ENCODE data around the gene COQ10A. TPM values are rescaled to one million over a fixed set of nuclear protein-coding genes. Genes with fewer than 3 reads are reported as not detected.
"Not testable (repeated sequence)": the region's sequence is repeated elsewhere in the genome, so short reads cannot be mapped to it uniquely, and the experiment has no call there.

The COQ10A gene
- total and polyA plus RNA-seq, 10 of the 15 experiments (the other 5 are each of a cell fraction or from before 2014, with no cell fraction given): 3.3 to 19.5 (median 6.9) TPM

DNA sequence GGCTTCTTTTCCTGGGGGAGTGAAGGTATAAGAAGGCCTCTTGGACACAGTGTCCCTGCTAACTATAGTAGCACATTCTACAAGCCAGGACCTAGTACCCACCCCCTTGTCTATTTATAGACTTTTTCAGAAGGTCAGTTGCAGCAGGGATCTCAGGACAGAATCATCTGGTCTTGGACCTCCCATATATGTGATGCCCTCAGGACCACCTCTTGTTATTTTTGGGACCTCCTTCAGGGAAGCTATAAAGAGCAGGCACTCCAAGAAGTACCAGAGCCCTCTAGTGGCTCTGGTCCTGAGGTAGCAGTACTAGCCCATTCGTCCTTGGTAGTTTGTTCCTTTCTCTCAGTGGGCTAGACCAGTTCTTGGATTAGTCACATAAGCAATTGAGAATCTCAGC is 4.3 kb downstream of the COQ10A start:
- H2AFZ ChIP-seq (ENCODE audit: control insufficient read depth, low read depth, low read length): no peak overlapping the region
- DNase-seq (ENCODE audit: low read depth, low spot score) (no peak), ATAC-seq (peak; percentile 26), FAIRE-seq (no peak)
- H3K4me3 ChIP-seq: no peak overlapping the region
- CTCF ChIA-PET: interaction anchor here (0.6 to 1.2 kb wide), 4 partner anchors 40 to 193 kb away, joined by 3 to 5 read pairs (median 4); no protein-coding TSS in a partner anchor
- no peak overlapping the region for H3K9ac ChIP-seq (ENCODE audit: control insufficient read depth, insufficient read depth, low read length)
- no peaks in the 10 kb centered on the region for H3K79me2 ChIP-seq (ENCODE audit: control insufficient read depth, insufficient read depth, low read length)
- no peak overlapping the region for H3K4me2 ChIP-seq (ENCODE audit: control insufficient read depth, insufficient read depth)
- POLR2A ChIA-PET: no interaction called here
- H3K9me3 ChIP-seq (replicated peaks; ENCODE audit: control insufficient read depth, insufficient read depth, low read length): no peaks in the 10 kb centered on the region
- no peaks in the 10 kb centered on the region for H4K20me1 ChIP-seq (ENCODE audit: control insufficient read depth, insufficient read depth)
- in situ Hi-C loops (cut with MboI) (no loop called here), intact Hi-C loops (cut with micrococcal nuclease; ENCODE audit: unreplicated experiment) (no loop called here)
- H3K4me1 ChIP-seq (ENCODE audit: control insufficient read depth, insufficient read depth, low read length): peaks cover 4% of the 10 kb centered on the region
- TF ChIP-seq, protein P1, sequence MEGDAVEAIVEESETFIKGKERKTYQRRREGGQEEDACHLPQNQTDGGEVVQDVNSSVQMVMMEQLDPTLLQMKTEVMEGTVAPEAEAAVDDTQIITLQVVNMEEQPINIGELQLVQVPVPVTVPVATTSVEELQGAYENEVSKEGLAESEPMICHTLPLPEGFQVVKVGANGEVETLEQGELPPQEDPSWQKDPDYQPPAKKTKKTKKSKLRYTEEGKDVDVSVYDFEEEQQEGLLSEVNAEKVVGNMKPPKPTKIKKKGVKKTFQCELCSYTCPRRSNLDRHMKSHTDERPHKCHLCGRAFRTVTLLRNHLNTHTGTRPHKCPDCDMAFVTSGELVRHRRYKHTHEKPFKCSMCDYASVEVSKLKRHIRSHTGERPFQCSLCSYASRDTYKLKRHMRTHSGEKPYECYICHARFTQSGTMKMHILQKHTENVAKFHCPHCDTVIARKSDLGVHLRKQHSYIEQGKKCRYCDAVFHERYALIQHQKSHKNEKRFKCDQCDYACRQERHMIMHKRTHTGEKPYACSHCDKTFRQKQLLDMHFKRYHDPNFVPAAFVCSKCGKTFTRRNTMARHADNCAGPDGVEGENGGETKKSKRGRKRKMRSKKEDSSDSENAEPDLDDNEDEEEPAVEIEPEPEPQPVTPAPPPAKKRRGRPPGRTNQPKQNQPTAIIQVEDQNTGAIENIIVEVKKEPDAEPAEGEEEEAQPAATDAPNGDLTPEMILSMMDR (IDR thresholded peaks at IDR 0.05 in 2 of 3, conservative IDR thresholded peaks at IDR 0.05 in 1 of 3; ENCODE audit: control insufficient read depth in 2 of 3, extremely low read depth in 1 of 3, insufficient read depth in 1 of 3, low read depth in 3 of 3, low read length in 3 of 3): peak; percentile 43 to 62 (median 51); a peak in 5 of 6 replicates
- TF ChIP-seq SMC3 (IDR thresholded peaks at IDR 0.05; ENCODE audit: borderline replicate concordance, low read length) (peak; percentile 36; the same call in 1 of the 2 replicates), RELA (IDR thresholded peaks at IDR 0.05; ENCODE audit: borderline replicate concordance, partially characterized antibody) (no peak)
- 7% methylated on average over 1 of the region's 1 CpG for WGBS (ENCODE audit: insufficient coverage, insufficient replicate concordance, low lambda C conversion rate, missing lambda C conversion rate)
- H3K27me3 ChIP-seq (replicated peaks in 1 of 2; ENCODE audit: control insufficient read depth in 2 of 2, insufficient read depth in 2 of 2, low read length in 1 of 2): no peaks in the 10 kb centered on the region
- H3K36me3 ChIP-seq (ENCODE audit: control insufficient read depth in 2 of 2, insufficient read depth in 2 of 2, low read length in 1 of 2): peaks cover 14% of the 10 kb centered on the region in 2 experiments; a peak in 3 of 4 replicates
- SMC1A ChIA-PET (ENCODE audit: uncharacterized antibody, unreplicated experiment): interaction anchor here (1.0 to 1.2 kb wide), 2 partner anchors 16 to 67 kb away, joined by 3 to 4 read pairs; no protein-coding TSS in a partner anchor
- H3K27ac ChIP-seq (ENCODE audit: control insufficient read depth, insufficient read depth): no peak overlapping the region
- no TSS peak for BruUV-seq (replicated peaks)
- RAD21 ChIA-PET (ENCODE audit: unreplicated experiment): interaction anchor here (1.6 kb wide), 1 partner anchor 193 kb away, joined by 5 read pairs; no protein-coding TSS in a partner anchor

DNA sequence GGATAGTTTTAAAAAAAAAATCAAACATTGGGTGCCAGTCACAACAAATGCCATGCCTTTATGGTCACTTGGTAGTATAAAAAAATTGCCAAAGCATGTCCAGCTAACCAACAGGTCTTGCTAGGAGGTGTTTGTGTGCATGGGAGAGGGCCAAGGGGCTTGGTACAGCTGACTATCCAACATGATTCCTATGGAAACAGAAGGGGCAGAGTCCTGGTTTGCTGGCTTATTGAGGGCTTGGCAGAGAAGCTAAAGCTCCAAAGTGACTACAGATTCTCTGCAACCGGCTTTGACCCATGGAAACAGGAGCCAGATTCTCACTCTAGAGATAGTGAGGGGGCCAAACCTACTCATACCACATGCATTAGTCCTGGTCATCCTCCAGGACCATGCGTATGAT is 5.7 kb downstream of the COQ10A start:
- DNase-seq (ENCODE audit: low read depth, low spot score); intact Hi-C loops (cut with micrococcal nuclease; ENCODE audit: unreplicated experiment); H4K20me1 ChIP-seq (ENCODE audit: control insufficient read depth, insufficient read depth); ATAC-seq; H3K4me1 ChIP-seq (ENCODE audit: control insufficient read depth, insufficient read depth, low read length); H3K27ac ChIP-seq (ENCODE audit: control insufficient read depth, insufficient read depth); H3K4me2 ChIP-seq (ENCODE audit: control insufficient read depth, insufficient read depth); H3K4me3 ChIP-seq; H3K9me3 ChIP-seq (replicated peaks; ENCODE audit: control insufficient read depth, insufficient read depth, low read length); H3K9ac ChIP-seq (ENCODE audit: control insufficient read depth, insufficient read depth, low read length); in situ Hi-C loops (cut with MboI); H2AFZ ChIP-seq (ENCODE audit: control insufficient read depth, low read depth, low read length); H3K79me2 ChIP-seq (ENCODE audit: control insufficient read depth, insufficient read depth, low read length); BruUV-seq (replicated peaks); H3K27me3 ChIP-seq (replicated peaks in 1 of 2; ENCODE audit: control insufficient read depth in 2 of 2, insufficient read depth in 2 of 2, low read length in 1 of 2); SMC1A ChIA-PET (ENCODE audit: uncharacterized antibody, unreplicated experiment); RAD21 ChIA-PET (ENCODE audit: unreplicated experiment): not testable (repeated sequence)
- 94% methylated on average over 2 of the region's 2 CpGs for WGBS (ENCODE audit: insufficient coverage, insufficient replicate concordance, low lambda C conversion rate, missing lambda C conversion rate)
- CTCF ChIA-PET: interaction anchor here (0.8 kb wide), 1 partner anchor 29 kb away, joined by 3 read pairs; no protein-coding TSS in a partner anchor
- POLR2A ChIA-PET: interaction anchor here (0.6 kb wide), 1 partner anchor 13 kb away, joined by 5 read pairs; no protein-coding TSS in a partner anchor
- peak; percentile 61 for FAIRE-seq
- peaks cover 14% of the 10 kb centered on the region in 2 experiments; a peak in 3 of 4 replicates for H3K36me3 ChIP-seq (ENCODE audit: control insufficient read depth in 2 of 2, insufficient read depth in 2 of 2, low read length in 1 of 2)
